Measurements from ENCODE around the gene SOCS4.
"Not testable (repeated sequence)": the region's sequence is repeated elsewhere in the genome, so short reads cannot be mapped to it uniquely, and the experiment has no call there.

Gene SOCS4

GRCh38 chr14:55052269-55052930 lies 25.4 kb downstream of the SOCS4 start:
- DNase-seq, result peak in 1 of 2 experiments; percentile 74

- no peak for DNase-seq
These were observed 26.0 kb downstream of the SOCS4 start for GRCh38 chr14:55053018-55053417.

DNA sequence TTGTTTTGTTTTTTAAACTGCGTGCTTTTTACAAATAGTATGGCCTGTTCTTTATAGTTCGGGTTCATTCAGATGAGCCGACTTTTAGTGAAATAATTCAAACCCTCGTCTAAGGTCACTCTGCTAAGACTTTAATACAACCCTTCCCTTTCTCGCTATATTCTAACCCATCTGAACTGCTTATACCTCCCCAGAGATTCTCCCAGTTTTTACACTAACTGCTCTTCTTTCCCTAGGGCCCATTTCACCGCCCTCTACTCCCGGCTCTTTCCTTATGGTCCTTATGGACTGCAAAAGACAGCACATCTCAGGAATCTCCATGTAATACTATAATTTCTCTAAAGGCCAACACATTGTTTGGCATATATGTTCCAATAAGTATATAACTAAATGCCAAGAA lies 26.5 kb downstream of the SOCS4 start:
- no peak for DNase-seq

- DNase-seq, result no peak
These were observed 27.1 kb downstream of the SOCS4 start for GRCh38 chr14:55054098-55054497.

DNA sequence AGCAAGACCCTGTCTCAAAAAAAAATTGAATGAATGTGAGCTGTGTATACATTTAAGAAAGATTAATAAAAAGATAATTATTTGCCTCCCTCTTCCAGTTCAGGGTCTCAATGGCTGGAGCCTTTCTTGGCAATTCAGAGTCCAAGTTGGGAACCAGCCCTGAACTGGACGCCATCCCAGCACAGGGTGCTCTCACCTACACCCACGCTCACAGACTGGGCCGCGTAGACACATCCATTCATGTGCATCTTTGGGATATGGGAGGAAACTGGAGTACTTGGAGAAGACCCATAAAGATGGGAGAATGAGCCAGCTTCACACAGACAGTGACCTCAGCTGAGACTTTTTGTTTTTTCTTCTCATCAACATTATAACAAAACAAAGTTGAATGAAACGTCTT lies 30.9 kb downstream of the SOCS4 start:
- no peak for DNase-seq

GRCh38 chr14:55059333-55059732 lies 32.3 kb downstream of the SOCS4 start:
- DNase-seq, result no peak

DNA sequence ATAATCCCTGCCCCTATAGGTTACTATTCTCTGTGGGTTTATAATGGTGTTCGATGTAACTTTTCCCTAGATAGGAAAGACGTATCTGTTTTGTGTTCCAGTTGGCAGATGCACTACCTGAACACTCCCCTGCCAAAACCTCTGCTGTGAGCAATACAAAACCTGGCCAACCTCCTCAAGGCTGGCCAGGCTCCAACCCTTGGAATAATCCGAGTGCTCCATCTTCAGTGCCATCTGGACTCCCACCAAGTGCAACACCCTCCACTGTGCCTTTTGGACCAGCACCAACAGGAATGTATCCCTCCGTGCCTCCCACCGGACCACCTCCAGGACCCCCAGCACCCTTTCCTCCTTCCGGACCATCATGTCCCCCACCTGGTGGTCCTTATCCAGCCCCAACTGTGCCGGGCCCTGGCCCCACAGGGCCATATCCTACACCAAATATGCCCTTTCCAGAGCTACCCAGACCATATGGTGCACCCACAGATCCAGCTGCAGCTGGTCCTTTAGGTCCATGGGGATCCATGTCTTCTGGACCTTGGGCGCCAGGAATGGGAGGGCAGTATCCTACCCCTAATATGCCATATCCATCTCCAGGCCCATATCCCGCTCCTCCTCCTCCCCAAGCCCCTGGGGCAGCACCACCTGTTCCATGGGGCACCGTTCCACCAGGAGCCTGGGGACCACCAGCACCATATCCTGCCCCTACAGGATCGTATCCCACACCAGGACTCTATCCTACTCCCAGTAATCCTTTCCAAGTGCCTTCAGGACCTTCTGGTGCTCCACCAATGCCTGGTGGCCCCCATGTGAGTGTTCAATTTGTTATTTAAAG lies 35.7 kb downstream of the SOCS4 start:
- DNase-seq, result no peak

GRCh38 chr14:55064896-55065295 lies 37.9 kb downstream of the SOCS4 start:
- not testable (repeated sequence) for DNase-seq

- no peak for DNase-seq
These were observed 38.4 kb downstream of the SOCS4 start for GRCh38 chr14:55065411-55065810.

DNA sequence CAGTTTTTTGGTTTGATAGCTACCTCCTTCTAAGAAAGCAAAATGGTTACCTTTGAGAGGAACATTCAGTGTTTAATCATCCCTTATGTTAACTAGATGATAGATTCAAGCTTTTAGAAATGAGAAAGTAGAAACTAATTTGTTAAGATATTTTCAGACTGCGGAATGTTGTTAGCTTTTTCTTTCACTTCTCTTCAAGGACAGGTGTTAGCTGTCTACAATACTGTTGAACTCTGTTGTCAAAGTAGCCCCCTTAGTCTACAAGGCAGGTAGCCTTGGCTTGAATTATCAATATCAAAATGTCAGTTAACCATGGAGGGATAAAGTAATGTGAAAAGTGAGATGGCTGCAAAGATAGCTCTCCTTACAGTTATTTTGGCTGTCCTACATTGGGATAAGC lies 39.2 kb downstream of the SOCS4 start:
- DNase-seq, result no peak

DNA sequence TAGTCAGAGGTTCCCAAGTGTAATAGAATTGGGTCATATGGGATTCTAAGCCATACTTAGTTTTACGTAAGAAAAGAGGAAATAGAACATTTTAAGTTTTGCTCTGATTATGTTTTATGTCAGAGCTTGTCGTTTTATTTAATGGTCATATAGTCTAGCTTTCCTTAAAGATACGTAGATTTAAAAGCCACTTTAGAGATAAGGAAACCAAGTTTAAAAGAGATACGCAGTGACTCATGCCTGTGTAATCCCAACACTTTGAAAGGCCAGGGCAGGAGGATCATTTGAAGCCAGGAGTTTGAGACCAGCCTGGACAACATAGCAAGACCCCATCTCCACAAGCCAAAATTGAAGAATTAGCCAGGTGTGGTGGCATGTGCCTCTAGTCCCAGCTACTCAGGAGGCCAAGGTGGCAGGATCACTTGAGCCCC lies 44.0 kb downstream of the SOCS4 start:
- DNase-seq, result no peak

DNA sequence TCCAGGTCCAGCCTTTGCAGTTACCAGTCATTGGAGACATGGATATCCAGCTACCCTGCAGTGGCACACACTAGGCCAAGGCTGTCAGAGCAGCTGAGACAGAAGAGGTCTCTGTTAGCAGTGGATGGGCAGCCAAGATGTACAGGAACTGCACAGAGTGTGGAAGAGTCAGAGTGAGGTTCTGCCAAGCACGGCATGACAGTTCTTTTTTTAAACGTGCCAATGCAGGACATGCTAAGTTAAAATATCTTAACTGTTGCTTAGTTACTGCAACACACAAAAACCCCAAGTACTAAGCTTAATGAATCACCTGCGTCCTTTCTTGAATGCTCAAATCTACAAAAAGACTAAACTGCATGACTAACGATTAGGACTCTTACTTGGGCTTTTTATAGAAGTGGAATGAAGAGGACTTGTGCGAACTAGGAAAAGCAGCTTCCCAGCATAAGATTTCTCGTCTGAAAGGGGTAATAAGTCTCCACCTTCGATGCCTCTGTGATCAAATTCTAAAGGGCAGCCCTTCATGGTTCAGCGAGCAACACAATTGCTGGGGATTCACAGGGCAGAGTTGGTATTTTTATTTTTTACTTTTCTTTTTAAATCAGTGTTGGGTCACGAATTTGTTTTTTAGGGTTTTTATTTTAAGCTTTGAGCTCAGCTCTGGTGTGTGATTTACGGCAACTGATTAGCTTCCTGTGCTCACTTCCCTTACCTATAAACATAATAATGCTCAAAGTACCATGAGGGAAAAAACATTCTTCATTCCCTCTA lies 45.0 kb downstream of the SOCS4 start:
- no peak for DNase-seq

DNA sequence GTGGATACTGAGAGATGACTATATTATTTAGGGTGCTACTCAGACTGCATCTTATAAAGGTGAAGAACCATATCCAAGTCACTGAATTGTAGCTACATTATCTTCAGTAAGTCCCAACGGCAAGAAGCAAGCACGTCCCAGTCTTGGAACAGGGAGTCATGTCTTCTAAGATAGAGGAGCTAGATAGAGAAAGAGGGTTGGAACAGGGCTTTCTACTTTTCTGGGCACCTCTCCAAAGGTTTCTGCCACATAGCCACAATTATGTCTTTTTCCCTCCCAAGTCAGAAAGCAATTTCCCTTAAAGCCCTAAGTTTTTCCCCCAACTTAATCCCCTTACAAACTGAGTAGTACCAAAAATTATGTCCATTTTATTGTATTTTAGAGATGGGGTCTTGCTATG lies 46.8 kb downstream of the SOCS4 start:
- no peak for DNase-seq

- DNase-seq, result no peak
These were observed 47.6 kb downstream of the SOCS4 start for GRCh38 chr14:55074662-55075061.

DNA sequence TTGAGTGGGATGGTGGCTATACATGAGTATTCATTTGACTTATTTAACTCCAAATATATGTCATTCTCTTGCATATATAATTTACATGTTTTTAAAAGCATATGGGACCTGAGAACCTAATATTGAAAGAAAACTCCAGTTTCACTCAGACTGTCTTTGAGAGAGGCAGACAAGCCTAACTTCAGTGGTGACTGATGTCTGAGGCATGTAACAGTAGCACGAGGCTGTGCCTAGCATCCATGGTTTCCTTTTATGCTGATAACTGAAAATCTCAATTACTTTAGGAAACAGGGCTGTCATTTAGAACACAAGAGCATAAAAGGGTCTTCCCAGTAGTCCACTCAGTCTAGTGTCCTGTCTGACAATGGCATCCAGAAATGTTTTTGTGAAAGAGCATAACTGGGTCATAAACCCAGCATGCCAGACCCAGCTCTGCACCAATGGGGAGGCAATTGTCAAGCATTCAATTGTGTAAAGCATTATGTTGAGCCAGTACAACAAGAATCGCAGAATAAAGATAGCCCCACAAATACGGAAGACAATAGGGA lies 48.7 kb downstream of the SOCS4 start:
- no peak for DNase-seq

DNA sequence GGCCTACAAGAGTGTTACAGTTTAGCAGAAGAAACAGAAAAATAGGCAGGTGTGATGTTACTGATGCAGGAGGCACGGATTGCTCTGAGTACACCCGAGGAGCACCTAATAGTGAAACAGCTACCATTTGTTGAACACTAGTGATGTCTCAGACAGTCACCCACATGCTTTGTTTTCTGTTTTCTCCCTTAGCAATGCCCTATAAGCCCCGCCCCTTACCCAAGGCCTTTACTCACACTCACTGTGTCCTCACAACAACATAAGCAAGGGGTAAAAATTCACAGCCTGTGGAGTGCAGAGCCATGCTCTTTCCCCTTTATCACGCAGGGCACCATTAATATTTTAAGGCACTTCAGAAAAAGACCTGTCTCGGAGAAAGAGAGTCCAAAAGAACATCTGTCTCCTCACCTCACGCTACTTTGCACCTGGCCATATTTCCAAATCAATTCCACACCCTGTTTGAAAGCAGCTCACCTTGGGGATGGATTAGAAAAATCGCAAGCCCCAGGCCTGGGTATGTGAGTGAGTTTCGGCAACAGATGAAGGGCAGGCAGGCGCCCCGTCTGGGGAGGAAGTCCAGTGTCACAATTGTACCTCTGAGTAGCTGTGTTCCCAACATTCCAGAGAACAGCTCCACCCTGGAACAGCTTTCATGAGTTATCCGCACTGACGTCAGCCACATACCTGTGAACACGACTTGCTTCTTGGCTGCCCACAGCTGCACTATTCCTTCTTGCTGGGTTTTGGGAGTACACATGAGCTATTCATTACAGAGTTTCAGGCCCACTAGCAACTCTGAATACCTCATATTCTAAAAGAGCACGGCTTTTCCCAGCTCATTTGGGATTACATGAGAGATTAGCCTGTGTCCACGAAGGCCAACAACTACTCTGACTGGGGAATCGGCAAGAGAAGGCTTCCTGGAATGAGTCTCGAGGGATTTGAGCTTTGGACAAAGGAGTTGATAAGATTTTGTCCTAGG lies 50.4 kb downstream of the SOCS4 start:
- DNase-seq, result no peak

GRCh38 chr14:55079961-55080360 lies 52.9 kb downstream of the SOCS4 start:
- DNase-seq, result not testable (repeated sequence)

GRCh38 chr14:55084401-55085059 lies 57.5 kb downstream of the SOCS4 start:
- no peak for DNase-seq

DNA sequence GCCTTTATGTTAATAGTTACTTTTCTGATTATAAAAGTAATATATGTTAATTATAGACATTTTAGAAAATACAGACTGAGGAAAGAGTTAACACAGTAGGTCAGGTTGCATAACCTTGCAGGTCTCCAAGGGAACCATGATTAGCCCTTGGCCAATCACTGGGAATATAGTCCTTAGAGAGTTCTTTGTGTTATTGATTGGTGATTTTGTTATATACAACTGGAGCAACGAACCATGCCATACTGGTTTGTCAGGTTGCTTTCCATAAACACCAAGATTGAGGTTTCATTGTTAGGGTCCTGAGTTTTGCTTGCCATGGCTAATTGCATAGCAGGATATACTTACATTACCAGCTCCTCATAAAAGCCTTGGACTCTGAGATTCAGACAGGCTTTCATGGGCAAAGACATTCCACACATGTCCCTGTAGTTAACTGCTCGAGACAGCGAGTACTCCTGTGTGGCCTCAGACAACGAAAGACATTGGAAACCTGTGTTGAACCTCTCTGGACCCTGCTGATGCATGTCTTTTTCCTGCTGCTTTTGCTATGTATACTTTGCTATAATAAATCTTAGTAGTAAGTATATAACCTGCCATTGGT lies 58.1 kb downstream of the SOCS4 start:
- no peak for DNase-seq

- no peak for DNase-seq
These were observed 59.9 kb downstream of the SOCS4 start for GRCh38 chr14:55086938-55087337.

DNA sequence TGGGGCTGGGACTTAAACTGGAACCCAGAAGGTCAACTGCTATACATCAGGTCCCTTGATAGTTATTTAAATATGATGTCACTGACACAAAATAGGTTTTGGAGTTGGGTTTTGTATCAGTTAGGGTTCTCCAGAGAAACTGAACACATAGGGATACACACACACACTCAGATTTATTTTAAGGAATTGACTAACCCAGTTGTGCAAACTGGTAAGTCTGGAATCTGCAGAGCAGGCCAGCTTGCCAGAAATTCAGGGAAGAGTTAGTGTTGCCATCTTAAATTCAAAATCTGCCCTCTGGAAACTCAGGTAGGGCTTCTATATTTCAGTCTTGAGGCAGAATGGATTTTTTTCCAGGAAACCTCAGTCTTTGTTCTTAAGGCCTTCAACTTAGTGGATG lies 61.3 kb downstream of the SOCS4 start:
- no peak for DNase-seq

Data from NCI-H187 (cell line).